ENCODE data around the gene ZBTB20. TPM values are rescaled to one million over a fixed set of nuclear protein-coding genes. Genes with fewer than 3 reads are reported as not detected.

The ZBTB20 gene
- total RNA-seq, 4 donors from 2014 or later = 4.1 to 41.8 (median 11.6) TPM

GRCh38 chr3:114597871-114598270 is 549.2 kb downstream of the ZBTB20 start:
- Histone ChIP-seq H3K4me1 (no peaks in the 10 kb centered on the region), H3K36me3 (no peaks in the 10 kb centered on the region), H3K27ac (no peak overlapping the region), H3K27me3 (no peaks in the 10 kb centered on the region), H3K9me3 (no peaks in the 10 kb centered on the region), H3K4me3 (no peak overlapping the region)
- intact Hi-C loops (cut with DNase I) = no loop called here
- DNase-seq = no peak
- TF ChIP-seq CTCF (IDR thresholded peaks at IDR 0.05) (no peak), POLR2A (IDR thresholded peaks at IDR 0.05) (no peak)

GRCh38 chr3:114597012-114597411 is 550.1 kb downstream of the ZBTB20 start:
- H3K9me3 ChIP-seq = no peaks in the 10 kb centered on the region
- H3K36me3 ChIP-seq = no peaks in the 10 kb centered on the region
- no peak overlapping the region for H3K27ac ChIP-seq
- no peak for DNase-seq
- WGBS, 2 donors = 70 to 77% methylated on average over 4 of the region's 4 CpGs
- intact Hi-C loops (cut with DNase I) = no loop called here
- TF ChIP-seq CTCF (IDR thresholded peaks at IDR 0.05) (no peak), POLR2A (IDR thresholded peaks at IDR 0.05) (no peak)
- no peak overlapping the region for H3K4me3 ChIP-seq
- no peaks in the 10 kb centered on the region for H3K4me1 ChIP-seq
- no peaks in the 10 kb centered on the region for H3K27me3 ChIP-seq

- H3K27me3 ChIP-seq = no peaks in the 10 kb centered on the region
- H3K9me3 ChIP-seq = no peaks in the 10 kb centered on the region
- no peaks in the 10 kb centered on the region for H3K36me3 ChIP-seq
- intact Hi-C loops (cut with DNase I) = no loop called here
- DNase-seq = no peak
- no peak overlapping the region for H3K4me3 ChIP-seq
- H3K4me1 ChIP-seq = no peaks in the 10 kb centered on the region
- no peak overlapping the region for H3K27ac ChIP-seq
- no peak for TF ChIP-seq POLR2A (IDR thresholded peaks at IDR 0.05)
- TF ChIP-seq CTCF (IDR thresholded peaks at IDR 0.05) = no peak
- WGBS, 2 donors = 82 to 91% methylated on average over 2 of the region's 2 CpGs
Observed at GRCh38 chr3:114596147-114596546, 550.9 kb downstream of the ZBTB20 start.

- TF ChIP-seq POLR2A (IDR thresholded peaks at IDR 0.05) = no peak
- no peak for TF ChIP-seq CTCF (IDR thresholded peaks at IDR 0.05)
- DNase-seq = no peak
- H3K9me3 ChIP-seq = no peaks in the 10 kb centered on the region
- H3K27me3 ChIP-seq = no peaks in the 10 kb centered on the region
- 73 to 74% methylated on average over 2 of the region's 2 CpGs for WGBS, 2 donors
- intact Hi-C loops (cut with DNase I) = no loop called here
- H3K4me3 ChIP-seq = no peak overlapping the region
- H3K4me1 ChIP-seq = no peaks in the 10 kb centered on the region
- no peak overlapping the region for H3K27ac ChIP-seq
- H3K36me3 ChIP-seq = no peaks in the 10 kb centered on the region
Observed at GRCh38 chr3:114595522-114596028, 551.5 kb downstream of the ZBTB20 start.

- DNase-seq = no peak
- Histone ChIP-seq H3K9me3 (no peaks in the 10 kb centered on the region), H3K36me3 (no peaks in the 10 kb centered on the region), H3K27ac (no peak overlapping the region), H3K4me3 (no peak overlapping the region), H3K27me3 (no peaks in the 10 kb centered on the region), H3K4me1 (no peaks in the 10 kb centered on the region)
- 91 to 92% methylated on average over 6 of the region's 6 CpGs for WGBS, 2 donors
- TF ChIP-seq POLR2A (IDR thresholded peaks at IDR 0.05) (no peak), CTCF (IDR thresholded peaks at IDR 0.05) (no peak)
- intact Hi-C loops (cut with DNase I) = no loop called here
Observed at GRCh38 chr3:114590309-114591047, 556.6 kb downstream of the ZBTB20 start.
